GM21360 (cell line): Measurements from ENCODE around the gene OR10S1.
"Not testable (repeated sequence)": the region's sequence is repeated elsewhere in the genome, so short reads cannot be mapped to it uniquely, and the experiment has no call there.

Source experiments
- ATAC-seq: cut with Tn5 transposase; IDR thresholded peaks from one replicate; pipeline ENCODE4 v1.9.1; 2021; ENCODE audit warnings: mild to moderate bottlenecking, moderate library complexity; ENCODE audit not compliant: unreplicated experiment

Gene OR10S1, protein sequence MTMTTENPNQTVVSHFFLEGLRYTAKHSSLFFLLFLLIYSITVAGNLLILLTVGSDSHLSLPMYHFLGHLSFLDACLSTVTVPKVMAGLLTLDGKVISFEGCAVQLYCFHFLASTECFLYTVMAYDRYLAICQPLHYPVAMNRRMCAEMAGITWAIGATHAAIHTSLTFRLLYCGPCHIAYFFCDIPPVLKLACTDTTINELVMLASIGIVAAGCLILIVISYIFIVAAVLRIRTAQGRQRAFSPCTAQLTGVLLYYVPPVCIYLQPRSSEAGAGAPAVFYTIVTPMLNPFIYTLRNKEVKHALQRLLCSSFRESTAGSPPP

DNA sequence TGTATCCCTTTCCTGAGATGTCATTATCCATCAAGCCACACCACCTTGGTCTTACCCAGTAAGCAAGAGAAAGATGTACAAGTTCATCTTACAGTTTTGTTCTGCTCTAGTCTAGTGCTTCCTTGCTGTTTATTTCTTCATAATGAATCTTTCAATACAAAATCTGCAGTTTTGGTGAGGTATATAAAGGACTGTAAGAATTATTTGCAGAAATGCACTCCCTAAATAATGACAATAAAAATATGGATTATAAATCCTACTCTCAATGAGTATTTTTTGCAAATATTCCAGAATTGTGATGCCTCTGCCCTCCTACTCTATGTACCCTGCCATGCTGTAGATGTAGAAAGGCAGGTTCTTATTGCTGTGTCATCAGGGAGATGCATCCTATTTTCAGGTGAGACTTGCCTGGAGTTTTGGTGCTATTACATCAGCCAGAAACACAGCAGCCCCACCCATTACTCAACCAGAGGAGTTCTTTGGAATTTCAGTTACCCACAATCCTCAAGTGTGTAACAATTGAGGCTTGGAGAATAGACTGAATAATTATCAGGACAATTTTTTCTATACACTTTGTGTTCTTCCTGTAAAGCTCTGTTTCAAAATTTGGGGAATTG lies at the start of gene OR10S1:
OR10S1 (minus strand) TSS at position 51 of the 617 bp plus-strand sequence. CDS start 117 bp downstream, outside the sequence.
- ATAC-seq, result no peak

DNA sequence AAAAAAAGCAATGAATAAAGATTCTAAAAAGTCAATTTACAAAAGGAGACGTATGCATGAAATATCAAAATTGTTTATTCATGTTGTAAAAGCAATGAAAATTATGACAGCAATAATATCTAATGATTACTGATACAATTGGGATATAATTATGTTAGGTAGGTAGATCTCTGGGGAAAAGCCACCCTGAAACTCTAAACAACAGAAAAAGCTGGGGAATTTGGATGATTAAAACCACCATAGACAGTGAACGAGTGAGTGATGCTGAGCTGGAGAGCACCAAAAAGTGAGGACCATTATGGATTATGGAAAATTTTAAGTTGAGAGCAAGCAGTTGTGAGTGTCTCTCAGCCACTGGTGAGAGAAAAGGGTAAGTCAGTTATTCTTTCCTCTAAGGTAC lies 48.9 kb upstream of the OR10S1 start, which contains the start of gene OR10G8:
OR10G8 (plus strand) TSS at position 301 of the 400 bp plus-strand sequence. CDS start 2,825 bp downstream, outside the sequence.
- ATAC-seq, result no peak

DNA sequence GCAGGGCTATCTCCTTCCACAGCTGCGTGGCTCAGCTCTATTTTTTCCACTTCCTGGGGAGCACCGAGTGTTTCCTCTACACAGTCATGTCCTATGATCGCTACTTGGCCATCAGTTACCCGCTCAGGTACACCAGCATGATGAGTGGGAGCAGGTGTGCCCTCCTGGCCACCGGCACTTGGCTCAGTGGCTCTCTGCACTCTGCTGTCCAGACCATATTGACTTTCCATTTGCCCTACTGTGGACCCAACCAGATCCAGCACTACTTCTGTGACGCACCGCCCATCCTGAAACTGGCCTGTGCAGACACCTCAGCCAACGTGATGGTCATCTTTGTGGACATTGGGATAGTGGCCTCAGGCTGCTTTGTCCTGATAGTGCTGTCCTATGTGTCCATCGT lies 38.3 kb upstream of the OR10S1 start:
- ATAC-seq, result not testable (repeated sequence)

DNA sequence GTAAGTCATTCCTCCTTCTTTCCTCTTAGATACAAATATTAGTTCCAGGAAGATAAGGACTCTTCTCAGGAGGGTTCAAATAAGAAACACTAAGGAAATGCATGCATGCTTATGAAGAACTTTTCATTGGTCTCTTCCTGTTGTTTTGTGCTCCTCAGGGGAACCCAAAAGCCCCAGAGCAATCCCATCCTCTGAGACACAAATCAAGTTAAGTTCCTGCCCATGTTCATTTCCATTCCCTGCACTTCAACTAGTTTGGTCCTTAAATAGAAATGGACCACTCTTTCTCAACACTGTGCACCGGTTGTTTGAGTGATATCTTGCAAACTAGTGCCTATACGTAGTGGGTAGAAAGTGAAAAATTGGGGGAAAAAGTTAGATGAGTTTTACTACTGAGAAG lies 35.1 kb upstream of the OR10S1 start, which contains the start of gene OR10G4:
OR10G4 (plus strand) TSS at position 301 of the 400 bp plus-strand sequence. CDS start 2,578 bp downstream, outside the sequence.
- ATAC-seq, result no peak

DNA sequence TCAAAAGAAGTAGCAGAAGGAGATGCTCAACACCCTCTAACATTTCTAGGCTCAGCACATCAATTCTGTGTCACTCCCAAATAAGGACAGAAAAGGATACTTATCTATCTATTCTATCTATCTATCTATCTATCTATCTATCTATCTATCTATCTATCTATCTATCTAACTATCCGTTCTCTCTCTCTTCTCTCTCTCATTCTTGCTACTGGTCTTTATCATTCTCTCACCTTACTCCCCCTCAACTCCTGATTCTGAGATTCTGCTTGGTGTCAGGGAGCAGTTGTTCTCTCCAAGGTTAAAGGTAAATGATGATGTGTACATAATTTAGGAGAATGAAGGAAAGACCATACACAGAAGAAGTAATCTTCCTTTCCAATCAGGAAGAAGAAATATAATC lies 17.5 kb upstream of the OR10S1 start, which contains the start of gene OR10G6:
OR10G6 (minus strand) TSS at position 43 of the 400 bp plus-strand sequence; CDS start at position 43, 0 bp downstream.
- no peak for ATAC-seq

DNA sequence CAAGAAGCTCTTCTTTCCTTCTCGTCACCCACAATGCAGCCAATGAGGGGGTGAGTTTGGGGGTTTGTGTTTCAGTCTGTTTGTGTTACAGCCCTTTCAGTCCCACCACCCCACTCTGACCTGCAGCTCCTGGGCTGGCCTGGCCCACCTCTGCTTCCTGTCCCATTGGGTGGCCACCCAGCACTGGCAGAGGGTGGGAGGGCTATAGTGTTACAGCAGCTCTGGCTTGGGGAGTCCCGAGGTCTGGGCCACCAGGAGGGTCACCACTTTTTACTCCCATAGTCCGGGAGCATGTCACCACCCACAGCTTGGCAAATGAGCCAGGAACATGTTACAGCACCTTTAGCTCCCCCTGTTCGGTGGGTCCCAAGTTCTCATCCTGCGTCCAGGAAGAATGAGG lies 1.7 kb upstream of the OR10S1 start:
- no peak for ATAC-seq

DNA sequence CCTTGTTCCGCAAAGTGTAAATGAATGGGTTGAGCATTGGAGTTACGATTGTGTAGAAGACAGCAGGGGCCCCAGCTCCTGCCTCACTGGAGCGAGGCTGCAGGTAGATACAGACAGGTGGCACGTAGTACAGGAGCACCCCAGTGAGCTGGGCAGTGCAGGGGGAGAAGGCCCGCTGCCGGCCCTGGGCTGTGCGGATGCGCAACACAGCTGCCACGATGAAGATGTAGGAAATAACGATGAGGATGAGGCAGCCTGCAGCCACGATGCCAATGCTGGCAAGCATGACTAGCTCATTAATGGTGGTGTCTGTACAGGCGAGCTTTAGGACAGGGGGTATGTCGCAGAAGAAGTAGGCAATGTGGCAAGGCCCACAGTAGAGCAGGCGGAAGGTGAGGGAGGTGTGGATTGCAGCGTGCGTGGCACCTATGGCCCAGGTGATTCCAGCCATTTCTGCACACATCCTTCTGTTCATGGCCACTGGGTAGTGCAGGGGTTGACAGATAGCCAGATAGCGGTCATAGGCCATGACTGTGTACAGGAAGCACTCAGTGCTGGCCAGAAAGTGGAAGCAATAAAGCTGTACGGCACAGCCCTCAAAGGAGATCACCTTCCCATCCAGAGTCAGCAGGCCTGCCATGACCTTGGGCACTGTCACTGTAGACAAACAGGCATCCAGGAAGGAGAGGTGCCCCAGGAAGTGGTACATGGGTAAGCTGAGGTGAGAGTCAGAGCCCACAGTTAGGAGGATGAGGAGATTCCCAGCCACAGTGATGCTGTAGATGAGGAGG lies 616 bp downstream of the OR10S1 start:
- ATAC-seq, result no peak

DNA sequence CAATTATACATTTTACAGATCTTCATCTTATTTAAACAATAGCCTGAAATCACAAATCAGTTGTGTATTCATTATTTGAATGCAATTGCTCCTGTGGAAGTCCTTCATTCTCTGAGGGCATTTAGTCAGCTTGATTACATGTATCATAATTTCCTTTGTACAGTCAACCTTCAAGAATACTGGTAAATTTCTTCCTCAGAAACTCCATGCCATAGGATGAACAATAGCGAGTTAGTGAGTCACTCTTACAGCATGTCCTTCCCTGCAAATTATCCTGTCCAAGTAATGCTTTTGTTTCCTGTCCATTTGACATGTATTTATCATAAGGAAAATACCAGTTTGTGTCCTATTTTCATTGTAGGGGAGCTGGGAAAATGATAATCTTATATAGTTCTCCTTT lies 3.8 kb downstream of the OR10S1 start:
- no peak for ATAC-seq

DNA sequence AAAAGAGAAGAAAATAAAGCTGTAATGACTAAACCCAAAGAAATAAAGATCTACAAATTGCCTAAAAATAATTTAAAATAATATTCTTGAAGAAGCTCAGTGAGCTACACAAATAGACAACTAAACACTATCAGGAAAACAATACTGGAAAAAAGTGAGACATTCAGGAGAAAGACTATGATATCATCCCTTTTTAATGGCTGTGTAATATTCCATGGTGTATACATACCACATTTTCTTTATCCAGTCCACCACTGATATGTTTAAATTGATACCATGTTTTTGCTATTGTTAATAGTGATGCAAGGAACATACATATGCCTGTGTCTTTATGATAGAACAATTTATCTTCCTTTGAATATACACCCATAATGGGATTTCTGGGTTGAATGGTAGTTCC lies 20.8 kb downstream of the OR10S1 start:
- no peak for ATAC-seq

DNA sequence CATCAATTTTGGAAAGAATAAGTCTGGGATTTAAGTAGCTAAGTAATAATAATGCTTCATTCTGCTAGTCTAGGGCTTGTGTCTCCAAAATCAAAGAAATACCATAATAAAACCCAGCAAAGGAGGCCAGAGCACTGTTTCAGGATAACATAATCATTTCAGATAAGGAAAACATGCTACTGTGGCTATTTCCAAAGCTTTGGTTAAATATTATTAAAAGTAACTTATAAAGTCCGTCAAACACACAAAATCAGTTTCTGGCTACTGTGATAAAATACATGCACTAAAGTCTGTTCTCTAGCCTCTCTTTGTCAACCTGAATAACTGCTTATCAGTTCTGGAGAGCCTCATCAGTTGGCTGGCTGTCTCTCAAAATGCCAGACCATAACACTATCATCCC lies 32.4 kb downstream of the OR10S1 start:
- ATAC-seq, result no peak

DNA sequence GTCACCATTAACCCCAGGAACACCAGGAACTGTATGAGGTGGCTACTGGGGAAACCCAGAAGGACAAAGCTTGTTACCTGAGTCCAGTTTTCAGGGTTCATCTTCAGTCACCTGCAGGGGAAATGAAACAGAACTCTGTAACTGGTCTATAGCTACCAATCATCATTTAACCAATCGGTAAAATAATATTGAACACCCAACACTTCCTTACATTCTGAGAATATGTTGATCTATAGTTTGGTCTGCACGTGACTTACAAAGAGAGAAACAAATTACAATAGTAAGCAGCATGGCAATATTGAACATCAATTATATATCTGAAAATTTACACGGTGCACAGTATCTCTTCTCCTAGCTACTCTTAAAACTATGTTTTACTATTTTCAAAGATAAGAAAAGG lies 33.8 kb downstream of the OR10S1 start, which contains the start of gene OR6T1:
OR6T1 (minus strand) TSS at position 101 of the 400 bp plus-strand sequence; CDS start at position 101, 0 bp downstream.
- ATAC-seq, result no peak

DNA sequence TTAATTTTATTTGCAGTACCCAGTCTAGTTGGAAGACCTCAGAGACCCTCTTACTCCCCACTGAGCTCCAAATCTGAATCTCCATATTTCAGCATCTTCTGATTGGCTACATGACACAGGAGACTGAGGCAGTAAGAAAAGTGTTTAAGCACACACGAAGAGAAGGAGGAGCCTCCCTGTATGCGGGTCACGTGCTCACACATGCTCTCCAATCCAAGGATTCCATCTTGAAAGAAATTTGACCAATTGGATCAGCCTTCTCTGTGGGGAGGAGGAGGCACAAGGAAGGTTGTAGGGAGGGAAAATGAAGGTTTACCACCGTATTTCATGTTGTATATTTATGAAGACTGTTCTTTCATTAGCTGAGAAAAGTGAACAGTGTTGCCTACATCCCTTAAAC lies 35.2 kb downstream of the OR10S1 start:
- ATAC-seq, result no peak

DNA sequence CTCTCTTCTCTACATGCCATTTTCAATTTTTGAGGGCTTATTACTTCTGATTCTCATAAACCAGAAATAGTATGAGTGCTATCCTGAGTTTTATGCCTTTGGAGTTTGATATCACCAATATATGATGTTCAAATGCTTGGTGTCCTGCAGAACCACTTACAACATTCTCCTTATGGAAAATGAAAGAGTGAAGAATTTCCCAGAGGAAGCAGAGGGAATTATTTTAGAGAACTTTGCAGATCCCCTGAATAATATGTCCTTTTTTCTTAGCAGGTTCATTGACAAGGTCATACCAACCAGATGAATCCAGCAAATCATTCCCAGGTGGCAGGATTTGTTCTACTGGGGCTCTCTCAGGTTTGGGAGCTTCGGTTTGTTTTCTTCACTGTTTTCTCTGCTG lies 38.3 kb downstream of the OR10S1 start, which contains the start of gene OR4D5:
OR4D5 (plus strand) TSS at position 301 of the 400 bp plus-strand sequence; CDS start at position 301, 0 bp downstream.
- ATAC-seq, result no peak
